Sciatic nerve (tissue), 2 donors: ENCODE measurements around the gene RAET1E. TPM values are rescaled to one million over a fixed set of nuclear protein-coding genes. Genes with fewer than 3 reads are reported as not detected.
A peak's percentile ranks its signal among the peaks of the same experiment; 100 is the strongest.
"Not testable (repeated sequence)": the region's sequence is repeated elsewhere in the genome, so short reads cannot be mapped to it uniquely, and the experiment has no call there.

Experiments used
- ATAC-seq: fragments of 200-7000 bp; cut with Tn5 transposase; one replicate; pipeline ENCODE4 v1.9.1; 2020; ENCODE audit warnings: mild to moderate bottlenecking, moderate library complexity
- DNase-seq: peaks from one replicate; pipeline ENCODE4 v3.0.0-alpha.2; 2020; ENCODE audit warnings: low spot score
- intact Hi-C: fragments of 100-400 bp; cut with DNase I; formaldehyde crosslinking; loops from one replicate; pipeline ENCODE4 v1.14.2; 2022
- total RNA-seq: library from RNA; stranded (reverse); fragmentation: NEBNext Ultra II Directional; extraction: Animal tissue kit (Norgen Biotek cat#: 25700); gene quantifications from one replicate; pipeline ENCODE4 v1.2.1, GENCODE V29; 2021
- donor health status: DM: no; HTN: no; CAD: no.
- donor health status: DM: no; HTN: no; CAD: no.

Gene RAET1E
- total RNA-seq, 1 donor from 2014 or later, result 0.80 TPM

DNA sequence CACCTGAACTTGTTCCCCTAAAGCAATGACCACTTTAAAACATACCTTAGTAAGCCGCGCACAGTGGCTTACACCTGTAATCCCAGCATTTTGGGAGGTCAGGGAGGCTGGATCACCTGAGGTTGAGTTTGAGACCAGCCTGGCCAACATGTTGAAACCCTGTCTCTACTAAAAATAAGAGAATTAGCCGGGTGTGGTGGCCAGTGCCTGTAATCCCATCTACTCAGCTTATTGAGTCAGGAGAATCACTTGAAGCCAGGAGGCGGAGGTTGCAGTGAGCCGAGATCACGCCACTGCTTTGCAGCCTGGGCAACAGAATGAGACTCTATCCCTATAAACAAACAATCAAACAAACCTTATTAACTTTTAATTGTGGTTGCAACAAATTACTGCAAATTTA lies 1.6 kb upstream of the RAET1E start:
- intact Hi-C loops, result no loop called here
- no peak for DNase-seq

DNA sequence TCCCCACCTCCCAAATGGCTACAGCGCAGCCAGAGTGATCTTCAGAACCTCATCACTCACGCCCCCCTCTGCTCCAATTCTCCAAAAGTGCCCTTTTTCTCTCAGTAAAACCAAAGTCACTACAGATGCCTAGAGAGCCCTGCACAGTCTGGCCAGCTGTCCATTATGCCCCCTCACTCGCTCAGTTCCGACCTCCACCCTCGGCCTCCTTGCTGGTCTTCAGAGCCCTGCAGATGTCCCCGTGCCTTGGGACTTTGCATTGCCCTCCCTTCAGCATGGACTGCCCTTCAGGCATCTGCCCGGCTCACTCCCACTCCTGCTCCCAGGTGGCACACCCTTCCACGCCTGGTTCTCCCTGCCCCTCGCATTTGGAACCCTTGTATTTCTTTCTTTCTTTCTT lies 1.1 kb upstream of the RAET1E start:
- ATAC-seq (no peak), DNase-seq (no peak)
- intact Hi-C loops, result no loop called here

More for the DNA sequence above, 1.6 kb upstream of the RAET1E start:
- ATAC-seq, result no peak

DNA sequence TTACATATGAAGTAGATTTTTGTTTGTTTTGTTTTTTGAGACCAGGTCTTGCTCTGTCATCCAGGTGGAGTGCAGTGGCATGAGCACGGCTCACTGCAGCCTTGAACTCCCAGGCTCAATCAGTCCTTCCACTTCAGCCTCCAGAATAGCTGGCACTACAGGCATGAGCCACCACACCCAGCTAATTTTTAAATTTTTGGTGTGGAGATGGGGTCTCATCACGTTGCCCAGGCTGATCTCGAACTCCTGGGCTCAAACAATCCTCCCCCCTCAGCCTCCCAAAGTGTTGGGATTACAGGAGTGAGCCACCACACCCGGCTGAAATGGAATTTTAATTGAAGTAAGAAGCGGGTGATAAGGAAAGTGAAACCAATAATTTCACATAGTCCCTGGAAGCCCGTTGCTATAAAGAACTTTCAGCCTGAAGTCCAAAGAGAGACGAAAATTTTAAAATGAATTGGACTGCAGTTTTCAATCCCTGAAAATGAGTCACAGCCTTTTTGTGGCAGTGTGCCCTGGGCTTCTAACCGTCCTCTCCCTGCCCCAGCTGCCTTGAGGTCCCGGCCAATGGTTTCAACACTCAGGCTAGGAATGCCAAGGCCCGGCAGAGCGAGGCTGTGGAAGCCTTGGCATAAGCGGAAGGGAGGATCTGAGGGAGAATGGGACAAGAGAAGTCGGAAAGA lies 757 bp downstream of the RAET1E start:
- ATAC-seq (peak; percentile 94), DNase-seq (peak; percentile 88)
- intact Hi-C loops, result no loop called here

GRCh38 chr6:149896491-149896890 lies 1.4 kb downstream of the RAET1E start:
- DNase-seq (no peak), ATAC-seq (no peak)
- intact Hi-C loops, result no loop called here

GRCh38 chr6:149895833-149896271 lies 2.1 kb downstream of the RAET1E start:
- ATAC-seq, result peak; percentile 14
- intact Hi-C loops, result no loop called here
- DNase-seq, result no peak

GRCh38 chr6:149895048-149895590 lies 2.8 kb downstream of the RAET1E start:
- intact Hi-C loops, result no loop called here
- peak; percentile 85 for ATAC-seq
- DNase-seq, result peak; percentile 72

GRCh38 chr6:149891864-149892263 lies 6.0 kb downstream of the RAET1E start:
- intact Hi-C loops, ATAC-seq, DNase-seq: not testable (repeated sequence)

DNA sequence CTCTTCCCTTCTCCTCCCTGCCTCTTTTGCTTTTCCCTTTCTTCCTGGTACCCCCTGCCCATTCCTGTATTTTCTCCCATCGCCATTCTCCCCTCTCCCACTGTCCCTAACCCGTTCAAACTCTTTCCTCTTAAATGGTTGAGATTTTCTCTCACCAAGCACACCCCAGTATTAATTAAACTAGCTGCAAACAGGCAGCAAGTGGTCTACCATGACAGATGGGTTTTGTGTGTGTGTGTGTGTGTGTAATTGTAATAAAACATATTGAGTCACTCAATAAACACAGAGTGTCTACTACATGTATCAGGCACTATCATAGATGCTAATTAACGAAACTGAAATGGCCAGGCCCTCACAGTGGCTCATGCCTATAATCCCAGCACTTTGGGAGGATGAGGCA lies 6.7 kb downstream of the RAET1E start:
- ATAC-seq (no peak), DNase-seq (no peak)
- intact Hi-C loops, result no loop called here

GRCh38 chr6:149890629-149891045 lies 7.3 kb downstream of the RAET1E start:
- ATAC-seq (no peak), DNase-seq (no peak)
- intact Hi-C loops, result no loop called here

DNA sequence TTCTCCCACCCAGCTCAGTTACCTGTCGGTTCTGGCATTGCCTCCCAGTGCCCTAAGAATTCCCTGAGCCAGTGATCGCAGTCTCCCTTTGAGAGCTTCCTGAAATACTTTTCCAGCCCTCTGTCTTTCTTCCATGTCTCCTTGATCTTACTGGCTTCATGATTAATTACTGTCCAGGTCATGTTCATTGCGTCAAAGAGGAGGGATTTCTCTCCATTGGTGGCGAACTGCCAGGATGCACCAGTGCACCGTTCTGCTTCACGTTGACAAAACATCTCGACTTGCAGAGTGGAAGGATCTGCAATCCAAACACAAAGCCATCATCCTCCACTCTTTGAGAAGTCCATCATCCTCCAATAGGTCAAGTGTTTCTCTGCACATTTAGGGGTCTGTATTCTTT lies 8.6 kb downstream of the RAET1E start:
- no peak for ATAC-seq
- intact Hi-C loops, result no loop called here
- no peak for DNase-seq

DNA sequence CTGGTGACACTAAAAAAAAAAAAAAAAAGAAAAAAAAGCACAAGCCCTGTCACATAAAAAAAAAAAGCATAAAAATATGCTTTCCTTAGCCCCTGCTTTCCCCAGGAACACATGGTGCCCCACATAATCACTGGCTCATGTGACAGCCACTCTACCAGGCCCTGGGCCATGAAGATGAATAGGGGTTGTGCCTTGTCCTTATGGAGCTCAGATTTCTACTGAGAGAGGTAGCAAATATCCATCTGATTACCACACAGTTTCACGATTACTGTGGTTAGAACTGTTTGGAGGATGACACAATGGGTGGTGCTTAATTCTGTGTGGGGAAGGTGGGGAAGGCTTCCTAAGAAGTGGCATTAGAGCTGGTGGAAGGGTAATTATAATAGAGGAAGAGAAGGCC lies 9.3 kb downstream of the RAET1E start:
- intact Hi-C loops, result no loop called here
- no peak for DNase-seq
- no peak for ATAC-seq

- ATAC-seq (no peak), DNase-seq (no peak)
- intact Hi-C loops, result no loop called here
Measured at GRCh38 chr6:149888093-149888492, 9.8 kb downstream of the RAET1E start.

GRCh38 chr6:149887343-149887742 lies 10.6 kb downstream of the RAET1E start:
- no peak for DNase-seq
- intact Hi-C loops, result no loop called here
- ATAC-seq, result no peak

DNA sequence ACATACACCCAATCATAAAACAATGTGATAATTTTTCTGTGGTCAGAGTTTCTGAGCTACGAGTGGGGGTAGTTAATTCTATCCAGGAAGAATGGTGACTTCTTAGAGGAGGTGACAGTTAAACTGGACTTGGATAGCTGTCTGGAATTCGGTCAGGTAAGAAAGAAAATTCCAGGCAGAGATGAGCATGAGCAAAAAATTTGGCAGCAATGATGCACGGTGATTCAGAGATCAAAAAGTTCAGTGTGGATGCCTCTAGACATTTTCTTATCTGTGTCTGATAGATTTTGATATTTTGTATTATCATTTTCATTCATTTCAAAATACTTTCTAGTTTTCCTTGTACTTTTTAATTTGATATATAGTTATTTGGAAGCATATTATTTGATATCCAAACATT lies 12.0 kb downstream of the RAET1E start:
- intact Hi-C loops, result no loop called here
- ATAC-seq, result no peak
- no peak for DNase-seq

DNA sequence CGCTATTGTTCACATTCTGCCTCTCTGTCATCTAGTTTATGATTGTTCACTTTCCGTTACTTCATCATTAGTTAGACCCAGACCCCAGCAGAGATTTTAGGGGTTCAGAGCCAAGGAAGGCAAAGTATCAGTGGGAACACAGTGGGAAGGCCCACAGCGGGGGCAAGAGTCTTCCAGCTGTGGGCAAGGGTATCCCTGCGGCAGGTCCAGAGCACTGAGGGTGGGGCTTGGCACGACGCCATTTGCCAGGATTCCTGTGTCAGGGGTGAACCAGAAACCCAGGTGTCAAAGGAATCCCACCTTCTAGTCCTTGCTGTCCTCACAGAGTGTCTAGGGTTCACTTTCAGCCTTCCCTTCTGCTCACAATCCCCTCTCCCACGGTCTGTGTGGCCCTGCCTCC lies 13.3 kb downstream of the RAET1E start:
- DNase-seq (no peak), ATAC-seq (no peak)
- intact Hi-C loops, result no loop called here

GRCh38 chr6:149884215-149884614 lies 13.7 kb downstream of the RAET1E start:
- DNase-seq, result no peak
- ATAC-seq, result peak; percentile 67
- intact Hi-C loops, result no loop called here

- ATAC-seq (no peak), DNase-seq (no peak)
- intact Hi-C loops, result no loop called here
Measured at GRCh38 chr6:149881860-149882259, 16.1 kb downstream of the RAET1E start.

DNA sequence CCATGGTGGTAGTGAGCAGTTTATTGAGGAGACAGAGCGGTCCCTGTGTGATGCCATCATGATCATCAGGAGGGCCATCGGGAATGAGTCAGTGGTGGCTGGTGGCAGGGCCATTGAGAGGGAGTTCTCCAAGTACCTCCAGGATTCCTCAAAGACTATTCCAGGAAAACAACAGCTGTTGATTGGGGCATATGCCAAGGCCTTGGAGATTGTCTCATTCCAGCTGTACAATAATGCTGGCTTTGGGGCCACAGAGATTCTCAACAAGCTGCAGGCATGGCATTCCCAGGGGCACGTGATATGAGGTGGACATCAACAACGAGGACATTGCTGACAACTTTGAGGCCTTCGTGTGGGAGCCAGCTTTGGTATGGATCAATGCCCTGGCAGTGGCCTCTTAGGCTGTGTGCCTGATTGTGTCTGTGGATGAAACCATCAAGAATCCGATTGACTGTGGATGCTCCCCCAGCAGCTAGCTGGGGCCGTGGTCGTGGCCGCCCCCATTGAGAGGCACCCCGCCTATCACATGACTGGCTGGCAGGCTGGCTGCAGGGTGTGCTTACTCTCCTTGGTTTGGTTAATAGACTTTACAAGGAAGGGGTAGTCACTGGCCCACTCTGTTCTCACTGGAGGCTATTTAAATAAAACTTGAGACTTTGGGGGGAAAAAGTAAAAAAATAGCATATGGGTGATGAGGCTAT lies 16.7 kb downstream of the RAET1E start:
- intact Hi-C loops, result no loop called here
- DNase-seq (no peak), ATAC-seq (no peak)

- intact Hi-C loops, result no loop called here
- ATAC-seq, result no peak
- DNase-seq, result no peak
Measured at GRCh38 chr6:149877659-149878058, 20.3 kb downstream of the RAET1E start.

- intact Hi-C loops, result no loop called here
- DNase-seq (no peak), ATAC-seq (no peak)
Measured at GRCh38 chr6:149876241-149876933, 21.5 kb downstream of the RAET1E start.
